Gastrocnemius medialis (tissue), 4 donors: ENCODE data around the gene OXCT1.

Experiments
- CTCF ChIP-seq, 5 experiments: fragments of 450-650 bp in 3 of 5; fragments of 200-600 bp in 2 of 5; sonication (generic) in 2 of 5; IDR thresholded peaks in 4 of 5; conservative IDR thresholded peaks in 1 of 5; 1 replicate in 4 of 5; 2 replicates in 1 of 5; pipeline ENCODE4 v1.5.1; 2016 to 2019; ENCODE audit warnings: antibody characterized with exemption in 5 of 5, mild to moderate bottlenecking in 3 of 5, moderate library complexity in 3 of 5
- POLR2A ChIP-seq, 2 donors: fragments of 450-650 bp; IDR thresholded peaks; one replicate each; pipeline ENCODE4 v1.6.1; 2017; ENCODE audit warnings: antibody characterized with exemption in 2 of 2, mild to moderate bottlenecking in 2 of 2, moderate library complexity in 2 of 2

- no peak for TF ChIP-seq CTCF (IDR thresholded peaks at IDR 0.05 in 4 of 5, conservative IDR thresholded peaks at IDR 0.05 in 1 of 5)
- TF ChIP-seq POLR2A (IDR thresholded peaks at IDR 0.05), result no peak
Observed at GRCh38 chr5:41751867-41752266, 118.4 kb downstream of the OXCT1 start.
